NT2/D1 (cell line): ENCODE results near the gene CDC42BPA.

Source experiments
- SUZ12 ChIP-seq: IDR thresholded peaks from 2 replicates; pipeline ENCODE4 v1.6.1; 2011; ENCODE audit not compliant: insufficient read length, insufficient read depth; ENCODE audit errors: extremely low read depth
- ZNF274 ChIP-seq: IDR thresholded peaks from 2 replicates; pipeline ENCODE4 v1.6.1; 2011; ENCODE audit warnings: mild to moderate bottlenecking, low read depth, low read length

GRCh38 chr1:226977643-226978431 is 340.5 kb downstream of the CDC42BPA start:
- TF ChIP-seq ZNF274 (no peak), SUZ12 (no peak)
